Liver (tissue), 3 donors: ENCODE results near the gene LIM2.

ENCODE experiments used
- ATF3 ChIP-seq: IDR thresholded peaks from 2 replicates; pipeline ENCODE4 v1.6.1; 2016; ENCODE audit warnings: antibody characterized with exemption
- CTCF ChIP-seq: fragments of 150-350 bp; IDR thresholded peaks from 2 replicates; pipeline ENCODE4 v1.5.1; 2017; ENCODE audit warnings: improper control_type of control experiment, low read depth, low read length; ENCODE audit not compliant: missing input control
- FOXA1 ChIP-seq: IDR thresholded peaks from 2 replicates; pipeline ENCODE4 v1.6.1; 2016; ENCODE audit warnings: antibody characterized with exemption
- GABPA ChIP-seq, 2 donors: IDR thresholded peaks in 1 of 2; conservative IDR thresholded peaks in 1 of 2; 2 replicates each; pipeline ENCODE4 v1.6.1; 2016; ENCODE audit warnings: antibody characterized with exemption in 2 of 2, mild to moderate bottlenecking in 1 of 2, moderate library complexity in 1 of 2
- RAD21 ChIP-seq, 2 donors: IDR thresholded peaks; 2 replicates each; pipeline ENCODE4 v1.6.1; 2016; ENCODE audit warnings: antibody characterized with exemption in 2 of 2, mild to moderate bottlenecking in 2 of 2
- REST ChIP-seq: IDR thresholded peaks from 2 replicates; pipeline ENCODE4 v1.6.1; 2016; ENCODE audit warnings: antibody characterized with exemption, mild to moderate bottlenecking
- TAF1 ChIP-seq: conservative IDR thresholded peaks from 2 replicates; pipeline ENCODE4 v1.6.1; 2016; ENCODE audit warnings: antibody characterized with exemption, mild to moderate bottlenecking
- TF ChIP-seq, protein P1 (sequence below): IDR thresholded peaks from 2 replicates; pipeline ENCODE4 v1.6.1; 2016; ENCODE audit warnings: antibody characterized with exemption
- TF ChIP-seq, protein P2 (sequence below): IDR thresholded peaks from 2 replicates; pipeline ENCODE4 v1.6.1; 2016; ENCODE audit warnings: antibody characterized with exemption
- donor health status: healthy.
- donor health status: healthy.

DNA sequence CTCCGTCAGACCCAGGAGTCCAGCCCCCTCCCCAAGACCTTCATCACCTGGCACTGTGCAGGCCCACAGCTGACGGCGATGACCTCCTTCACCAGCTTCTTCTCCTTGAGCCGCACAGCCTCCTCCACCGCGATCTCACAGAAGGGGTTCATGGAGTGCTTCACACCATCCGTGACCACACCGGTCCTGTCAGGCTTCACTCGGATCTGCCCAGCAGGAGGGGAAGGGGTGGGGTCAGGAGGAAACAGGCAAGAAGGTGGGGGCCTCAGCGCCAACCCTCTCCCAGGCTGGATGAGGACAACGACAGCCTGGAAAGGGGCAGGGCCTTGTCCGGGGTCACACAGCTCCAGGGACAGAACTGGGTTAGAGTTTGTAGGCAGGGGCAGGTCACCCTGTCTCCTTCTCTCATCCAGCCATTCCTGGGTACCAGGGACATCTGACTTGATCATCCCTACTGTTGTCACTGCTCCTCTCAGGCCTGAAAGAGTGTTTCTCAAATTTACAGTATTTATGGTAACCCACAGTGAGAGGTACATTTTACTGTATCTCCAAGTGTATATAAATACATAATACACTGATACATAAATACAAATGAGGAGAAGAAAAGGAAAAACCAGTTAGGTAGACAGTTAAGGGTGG is 33.6 kb downstream of the LIM2 start:
- TF ChIP-seq CTCF (no peak), ATF3 (no peak), TAF1 (no peak), REST (no peak), RAD21 (IDR thresholded peaks at IDR 0.05) (no peak), GABPA (IDR thresholded peaks at IDR 0.05 in 1 of 2, conservative IDR thresholded peaks at IDR 0.05 in 1 of 2) (no peak), FOXA1 (no peak)
- TF ChIP-seq, protein P1, sequence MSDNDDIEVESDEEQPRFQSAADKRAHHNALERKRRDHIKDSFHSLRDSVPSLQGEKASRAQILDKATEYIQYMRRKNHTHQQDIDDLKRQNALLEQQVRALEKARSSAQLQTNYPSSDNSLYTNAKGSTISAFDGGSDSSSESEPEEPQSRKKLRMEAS = no peak
- TF ChIP-seq, protein P2, sequence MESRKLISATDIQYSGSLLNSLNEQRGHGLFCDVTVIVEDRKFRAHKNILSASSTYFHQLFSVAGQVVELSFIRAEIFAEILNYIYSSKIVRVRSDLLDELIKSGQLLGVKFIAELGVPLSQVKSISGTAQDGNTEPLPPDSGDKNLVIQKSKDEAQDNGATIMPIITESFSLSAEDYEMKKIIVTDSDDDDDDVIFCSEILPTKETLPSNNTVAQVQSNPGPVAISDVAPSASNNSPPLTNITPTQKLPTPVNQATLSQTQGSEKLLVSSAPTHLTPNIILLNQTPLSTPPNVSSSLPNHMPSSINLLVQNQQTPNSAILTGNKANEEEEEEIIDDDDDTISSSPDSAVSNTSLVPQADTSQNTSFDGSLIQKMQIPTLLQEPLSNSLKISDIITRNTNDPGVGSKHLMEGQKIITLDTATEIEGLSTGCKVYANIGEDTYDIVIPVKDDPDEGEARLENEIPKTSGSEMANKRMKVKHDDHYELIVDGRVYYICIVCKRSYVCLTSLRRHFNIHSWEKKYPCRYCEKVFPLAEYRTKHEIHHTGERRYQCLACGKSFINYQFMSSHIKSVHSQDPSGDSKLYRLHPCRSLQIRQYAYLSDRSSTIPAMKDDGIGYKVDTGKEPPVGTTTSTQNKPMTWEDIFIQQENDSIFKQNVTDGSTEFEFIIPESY = no peak
